Tibial artery (tissue), 4 donors: Measurements from ENCODE around the gene NOTCH1.

Experiments used
- DNase-seq, 2 donors: peaks; one replicate each; pipeline ENCODE4 v3.0.0-alpha.2; 2019
- H3K27ac ChIP-seq, 2 donors: fragments of 200-600 bp; sonication (generic) in 1 of 2; 1 replicate in 1 of 2; 2 replicates in 1 of 2; pipeline ENCODE4 v1.5.1; 2018 to 2019; ENCODE audit warnings: mild to moderate bottlenecking in 1 of 2
- H3K27me3 ChIP-seq, 2 donors: fragments of 200-600 bp; sonication (generic) in 1 of 2; one replicate each; pipeline versions ENCODE4 v1.5.1 to v1.6.0; 2016 to 2019
- H3K36me3 ChIP-seq, 3 donors: fragments of 200-600 bp; sonication (generic) in 2 of 3; one replicate each; pipeline ENCODE4 v1.5.1; 2016 to 2019; ENCODE audit warnings: mild to moderate bottlenecking in 2 of 3
- H3K4me1 ChIP-seq, 4 donors: fragments of 200-600 bp; sonication (generic) in 2 of 4; 1 replicate in 3 of 4; 2 replicates in 1 of 4; pipeline ENCODE4 v1.5.1; 2016 to 2019
- H3K4me3 ChIP-seq, 2 donors: fragments of 200-600 bp; sonication (generic) in 1 of 2; 1 replicate in 1 of 2; 2 replicates in 1 of 2; pipeline ENCODE4 v1.5.1; 2018 to 2019; ENCODE audit warnings: mild to moderate bottlenecking in 2 of 2
- H3K9me3 ChIP-seq, 3 donors: fragments of 200-600 bp; sonication (generic) in 1 of 3; one replicate each; pipeline ENCODE4 v1.5.1; 2016 to 2019
- intact Hi-C: fragments of 100-400 bp; cut with DNase I; formaldehyde crosslinking; loops from one replicate; pipeline ENCODE4 v1.15.0; 2023; ENCODE audit warnings: low total_unique reads
- TF ChIP-seq, protein P1 (sequence below), 2 experiments: fragments of 200-600 bp in 1 of 2; fragments of 450-650 bp in 1 of 2; IDR thresholded peaks; one replicate each; pipeline ENCODE4 v1.5.1; 2017 to 2019; ENCODE audit warnings: antibody characterized with exemption in 2 of 2, mild to moderate bottlenecking in 1 of 2, moderate library complexity in 1 of 2

Gene NOTCH1

DNA sequence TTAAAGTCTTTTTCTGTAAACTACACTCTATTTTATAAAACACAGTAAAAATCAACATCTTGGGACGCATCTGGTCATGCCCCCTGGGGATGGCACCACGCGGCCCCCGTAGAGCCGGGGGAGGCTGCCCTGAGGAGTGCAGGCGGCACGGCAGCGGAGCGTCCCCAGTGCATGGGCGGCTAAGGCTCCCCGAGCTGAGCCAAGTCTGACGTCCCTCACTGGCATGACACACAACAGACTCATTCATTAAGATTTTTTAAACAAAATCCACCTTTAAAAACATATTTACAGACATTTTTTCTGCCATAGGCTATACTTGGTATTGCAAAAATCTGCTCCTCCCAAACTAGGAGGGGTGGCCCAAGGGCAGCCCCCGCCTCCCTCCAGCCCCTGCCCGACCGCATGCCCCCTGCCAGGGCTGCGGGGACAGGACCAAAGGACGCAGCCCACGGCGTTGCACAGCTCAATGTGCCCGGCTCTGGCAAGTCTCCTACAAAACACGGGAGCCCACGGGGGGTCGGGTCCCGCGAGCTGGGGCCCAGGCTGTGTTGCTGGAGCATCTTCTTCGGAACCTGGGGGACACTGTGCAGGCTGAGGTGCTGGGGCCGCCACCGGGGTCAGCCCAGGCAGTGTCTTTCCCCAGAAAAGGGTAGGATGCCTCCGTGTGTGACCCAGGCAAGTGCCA is 51.2 kb downstream of the NOTCH1 start:
- Histone ChIP-seq H3K4me1 (peaks cover 0 to 6% (median 0%) of the 10 kb centered on the region in 4 donors), H3K27ac (no peak overlapping the region), H3K9me3 (no peaks in the 10 kb centered on the region), H3K27me3 (no peaks in the 10 kb centered on the region), H3K36me3 (peaks cover 36 to 51% (median 39%) of the 10 kb centered on the region in 3 donors), H3K4me3 (no peak overlapping the region)
- intact Hi-C loops: loop anchor here (5.0 kb wide), 1 partner anchor 38 kb away; no protein-coding TSS in a partner anchor
- no peak for DNase-seq
- TF ChIP-seq, protein P1, sequence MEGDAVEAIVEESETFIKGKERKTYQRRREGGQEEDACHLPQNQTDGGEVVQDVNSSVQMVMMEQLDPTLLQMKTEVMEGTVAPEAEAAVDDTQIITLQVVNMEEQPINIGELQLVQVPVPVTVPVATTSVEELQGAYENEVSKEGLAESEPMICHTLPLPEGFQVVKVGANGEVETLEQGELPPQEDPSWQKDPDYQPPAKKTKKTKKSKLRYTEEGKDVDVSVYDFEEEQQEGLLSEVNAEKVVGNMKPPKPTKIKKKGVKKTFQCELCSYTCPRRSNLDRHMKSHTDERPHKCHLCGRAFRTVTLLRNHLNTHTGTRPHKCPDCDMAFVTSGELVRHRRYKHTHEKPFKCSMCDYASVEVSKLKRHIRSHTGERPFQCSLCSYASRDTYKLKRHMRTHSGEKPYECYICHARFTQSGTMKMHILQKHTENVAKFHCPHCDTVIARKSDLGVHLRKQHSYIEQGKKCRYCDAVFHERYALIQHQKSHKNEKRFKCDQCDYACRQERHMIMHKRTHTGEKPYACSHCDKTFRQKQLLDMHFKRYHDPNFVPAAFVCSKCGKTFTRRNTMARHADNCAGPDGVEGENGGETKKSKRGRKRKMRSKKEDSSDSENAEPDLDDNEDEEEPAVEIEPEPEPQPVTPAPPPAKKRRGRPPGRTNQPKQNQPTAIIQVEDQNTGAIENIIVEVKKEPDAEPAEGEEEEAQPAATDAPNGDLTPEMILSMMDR (IDR thresholded peaks at IDR 0.05): no peak

DNA sequence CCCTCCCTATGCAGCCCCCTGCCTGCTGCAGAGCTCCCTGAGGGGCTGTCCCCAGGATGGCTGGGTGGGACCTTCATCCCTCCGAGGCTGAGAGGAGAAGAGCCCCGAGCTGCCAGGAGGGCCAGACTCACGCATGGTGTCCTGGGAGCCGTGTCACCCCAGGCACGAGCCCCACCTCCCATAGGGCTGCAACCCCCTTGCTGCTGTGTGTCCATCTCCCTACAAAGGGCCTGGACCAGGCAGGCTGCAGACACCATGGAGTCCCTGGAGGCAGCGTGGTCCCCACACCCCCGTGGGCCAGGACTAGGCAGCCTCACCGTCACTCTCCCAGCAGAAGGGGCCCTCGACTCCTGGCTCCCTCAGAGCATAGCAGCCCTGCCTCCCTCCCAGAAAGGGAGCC is 51.8 kb downstream of the NOTCH1 start:
- peaks cover 0 to 6% (median 0%) of the 10 kb centered on the region in 4 donors for H3K4me1 ChIP-seq
- H3K4me3 ChIP-seq: no peak overlapping the region
- TF ChIP-seq, protein P1 (IDR thresholded peaks at IDR 0.05): no peak
- H3K27me3 ChIP-seq: no peaks in the 10 kb centered on the region
- intact Hi-C loops: loop anchor here (5.0 kb wide), 1 partner anchor 38 kb away; no protein-coding TSS in a partner anchor
- no peaks in the 10 kb centered on the region for H3K9me3 ChIP-seq
- H3K27ac ChIP-seq: no peak overlapping the region
- peaks cover 29 to 45% (median 33%) of the 10 kb centered on the region in 3 donors for H3K36me3 ChIP-seq
- no peak for DNase-seq

- TF ChIP-seq, protein P1 (IDR thresholded peaks at IDR 0.05): no peak
- DNase-seq: no peak
- H3K27ac ChIP-seq: no peak overlapping the region
- H3K4me1 ChIP-seq: peaks cover 0 to 11% (median 2%) of the 10 kb centered on the region in 4 donors
- peaks cover 25 to 40% (median 28%) of the 10 kb centered on the region in 3 donors for H3K36me3 ChIP-seq
- H3K27me3 ChIP-seq: no peaks in the 10 kb centered on the region
- H3K9me3 ChIP-seq: no peaks in the 10 kb centered on the region
- H3K4me3 ChIP-seq: no peak overlapping the region
- intact Hi-C loops: loop anchor here (5.0 kb wide), 1 partner anchor 39 kb away; no protein-coding TSS in a partner anchor
These were observed 52.3 kb downstream of the NOTCH1 start for GRCh38 chr9:136493567-136493971.

DNA sequence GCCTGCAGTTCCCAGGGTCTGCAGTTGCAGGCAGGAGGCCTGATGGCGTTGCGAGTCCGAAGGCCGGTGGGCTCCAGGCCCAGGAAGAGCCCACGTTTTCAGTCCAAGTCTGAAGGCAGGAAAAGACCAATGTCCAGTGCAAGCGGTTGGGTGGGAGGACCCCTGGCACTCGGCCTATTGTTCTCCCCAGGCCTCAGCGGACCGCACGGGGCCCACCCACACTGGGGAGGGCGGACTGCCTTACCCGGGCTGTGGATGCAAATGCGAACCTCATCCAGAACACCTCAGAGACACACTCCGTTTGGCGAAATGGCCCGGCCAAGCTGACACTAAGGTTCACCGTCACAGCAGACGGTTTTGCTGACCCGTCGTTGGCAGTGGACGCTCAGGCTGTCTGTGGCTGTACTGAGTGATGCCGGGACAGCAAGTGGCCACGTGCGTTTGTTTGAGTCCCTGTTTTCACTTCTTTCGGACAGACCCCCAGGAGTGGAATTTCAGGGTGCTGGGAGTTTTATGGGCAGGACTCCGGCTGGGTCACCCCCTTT is 52.8 kb downstream of the NOTCH1 start:
- intact Hi-C loops: loop anchor here (5.0 kb wide), 1 partner anchor 39 kb away; no protein-coding TSS in a partner anchor
- H3K27me3 ChIP-seq: no peaks in the 10 kb centered on the region
- TF ChIP-seq, protein P1 (IDR thresholded peaks at IDR 0.05): no peak
- peaks cover 19 to 35% (median 23%) of the 10 kb centered on the region in 3 donors for H3K36me3 ChIP-seq
- no peak for DNase-seq
- no peak overlapping the region for H3K4me3 ChIP-seq
- no peaks in the 10 kb centered on the region for H3K9me3 ChIP-seq
- H3K27ac ChIP-seq: no peak overlapping the region
- peaks cover 0 to 16% (median 8%) of the 10 kb centered on the region in 4 donors for H3K4me1 ChIP-seq

DNA sequence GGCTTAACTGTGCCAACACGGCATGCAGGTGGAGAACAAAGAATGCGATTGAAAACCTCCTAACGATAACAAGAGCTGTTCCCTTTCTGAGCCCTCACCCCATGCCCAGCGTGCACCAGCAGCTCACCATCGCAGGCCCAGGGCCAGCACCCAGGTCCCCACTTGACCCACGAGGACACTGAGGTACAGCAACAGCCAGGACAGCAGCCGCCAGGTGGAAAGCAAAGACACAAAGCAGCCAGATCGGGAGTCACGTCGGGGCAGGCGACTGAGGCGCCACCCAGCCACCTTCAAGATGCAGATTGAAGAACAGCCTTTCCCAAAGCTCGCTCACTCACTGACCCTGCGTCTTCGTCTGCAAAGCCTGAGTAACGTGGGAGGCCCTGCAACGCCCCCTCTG is 56.1 kb downstream of the NOTCH1 start:
- Histone ChIP-seq H3K27me3 (no peaks in the 10 kb centered on the region), H3K4me3 (no peak overlapping the region), H3K27ac (no peak overlapping the region), H3K4me1 (peaks cover 0 to 32% (median 20%) of the 10 kb centered on the region in 4 donors), H3K36me3 (peaks cover 0 to 2% (median 0%) of the 10 kb centered on the region in 3 donors), H3K9me3 (no peaks in the 10 kb centered on the region)
- intact Hi-C loops: loop anchor here (2.0 to 5.0 kb wide), 2 partner anchors 43 to 141 kb away; no protein-coding TSS in a partner anchor
- no peak for DNase-seq
- TF ChIP-seq, protein P1 (IDR thresholded peaks at IDR 0.05): no peak
